Measurements from ENCODE around the gene TGFBR3.

DNA sequence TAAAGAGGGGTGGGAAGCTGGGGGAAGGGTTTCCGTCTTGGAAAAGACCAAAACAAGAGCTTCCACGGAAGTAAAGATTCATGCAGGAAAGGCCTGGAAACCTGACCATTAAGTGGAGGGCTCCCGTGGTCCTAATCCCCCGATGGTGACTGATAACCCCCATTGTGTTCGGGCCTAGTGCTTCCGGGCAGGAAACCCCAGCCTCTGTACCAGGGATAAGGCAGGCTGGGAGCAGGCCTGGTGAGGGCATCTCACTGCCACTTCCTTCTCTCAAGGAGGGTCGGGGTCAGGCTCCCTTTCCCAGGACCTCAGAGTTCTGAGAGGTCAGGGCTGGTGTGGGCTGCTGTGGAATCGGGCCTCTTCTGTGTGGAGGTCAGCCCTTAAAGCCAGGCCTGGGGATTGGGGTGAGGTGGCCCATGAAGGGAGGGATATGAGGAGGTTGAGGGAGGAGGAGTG, 248.4 kb downstream of the TGFBR3 start:
- TF ChIP-seq, protein P1, sequence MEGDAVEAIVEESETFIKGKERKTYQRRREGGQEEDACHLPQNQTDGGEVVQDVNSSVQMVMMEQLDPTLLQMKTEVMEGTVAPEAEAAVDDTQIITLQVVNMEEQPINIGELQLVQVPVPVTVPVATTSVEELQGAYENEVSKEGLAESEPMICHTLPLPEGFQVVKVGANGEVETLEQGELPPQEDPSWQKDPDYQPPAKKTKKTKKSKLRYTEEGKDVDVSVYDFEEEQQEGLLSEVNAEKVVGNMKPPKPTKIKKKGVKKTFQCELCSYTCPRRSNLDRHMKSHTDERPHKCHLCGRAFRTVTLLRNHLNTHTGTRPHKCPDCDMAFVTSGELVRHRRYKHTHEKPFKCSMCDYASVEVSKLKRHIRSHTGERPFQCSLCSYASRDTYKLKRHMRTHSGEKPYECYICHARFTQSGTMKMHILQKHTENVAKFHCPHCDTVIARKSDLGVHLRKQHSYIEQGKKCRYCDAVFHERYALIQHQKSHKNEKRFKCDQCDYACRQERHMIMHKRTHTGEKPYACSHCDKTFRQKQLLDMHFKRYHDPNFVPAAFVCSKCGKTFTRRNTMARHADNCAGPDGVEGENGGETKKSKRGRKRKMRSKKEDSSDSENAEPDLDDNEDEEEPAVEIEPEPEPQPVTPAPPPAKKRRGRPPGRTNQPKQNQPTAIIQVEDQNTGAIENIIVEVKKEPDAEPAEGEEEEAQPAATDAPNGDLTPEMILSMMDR (IDR thresholded peaks at IDR 0.05; ENCODE audit: low read length) = no peak
- no peak for TF ChIP-seq EZH2 (IDR thresholded peaks at IDR 0.05; ENCODE audit: borderline replicate concordance, low read length)
